NCI-H774 (cell line): ENCODE data around the gene METTL26.

Experiments
- DNase-seq: peaks from one replicate; lab custom pipeline; 2025; lab: John Stamatoyannopoulos, UW

Gene METTL26

DNA sequence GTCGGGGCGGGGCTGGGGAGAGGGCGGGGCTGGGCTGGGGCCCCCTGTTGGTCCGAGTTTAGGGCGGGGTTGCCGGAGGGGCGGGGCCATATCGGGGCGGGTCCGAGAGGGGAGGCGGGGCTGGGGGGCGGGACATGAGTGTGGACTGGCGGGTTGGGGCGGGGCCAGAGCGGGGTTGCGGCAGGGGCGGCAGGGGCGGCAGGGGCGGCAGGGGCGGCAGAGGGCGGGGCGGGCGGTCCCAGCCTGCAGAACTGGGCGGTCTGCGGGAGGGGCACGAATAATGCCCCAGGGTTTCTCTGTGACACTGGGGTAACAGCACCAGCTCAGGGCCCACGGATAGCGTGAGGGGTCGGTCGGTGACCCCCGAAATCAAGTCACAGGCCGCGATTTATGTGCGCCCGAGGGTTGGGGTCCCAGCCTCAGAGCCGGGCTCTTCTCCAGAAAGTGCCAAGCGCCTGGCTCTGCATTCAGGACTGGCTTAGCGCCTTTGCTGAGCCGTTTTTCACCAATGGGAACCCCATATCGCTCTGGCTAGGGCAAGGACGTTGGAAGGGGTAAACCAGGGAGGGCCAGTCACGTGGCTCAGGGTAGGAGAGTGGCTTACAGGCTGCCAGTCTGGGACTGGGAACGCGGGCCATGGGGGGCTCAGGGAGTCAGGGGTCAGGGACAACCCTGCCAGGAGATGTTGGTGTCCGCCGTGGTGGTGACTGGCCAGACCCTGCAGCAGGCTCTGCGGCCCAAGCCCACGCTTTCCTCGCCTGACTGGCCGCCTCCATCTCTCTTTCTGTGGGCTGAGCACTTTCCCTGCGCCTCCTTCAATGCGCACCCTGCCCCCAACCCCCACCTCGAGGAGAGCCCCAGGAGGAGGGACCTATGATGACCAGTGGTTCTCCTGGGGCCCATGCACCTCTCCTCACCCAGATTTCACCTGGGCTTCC, 1.2 kb upstream of the METTL26 start:
- DNase-seq, result no peak

DNA sequence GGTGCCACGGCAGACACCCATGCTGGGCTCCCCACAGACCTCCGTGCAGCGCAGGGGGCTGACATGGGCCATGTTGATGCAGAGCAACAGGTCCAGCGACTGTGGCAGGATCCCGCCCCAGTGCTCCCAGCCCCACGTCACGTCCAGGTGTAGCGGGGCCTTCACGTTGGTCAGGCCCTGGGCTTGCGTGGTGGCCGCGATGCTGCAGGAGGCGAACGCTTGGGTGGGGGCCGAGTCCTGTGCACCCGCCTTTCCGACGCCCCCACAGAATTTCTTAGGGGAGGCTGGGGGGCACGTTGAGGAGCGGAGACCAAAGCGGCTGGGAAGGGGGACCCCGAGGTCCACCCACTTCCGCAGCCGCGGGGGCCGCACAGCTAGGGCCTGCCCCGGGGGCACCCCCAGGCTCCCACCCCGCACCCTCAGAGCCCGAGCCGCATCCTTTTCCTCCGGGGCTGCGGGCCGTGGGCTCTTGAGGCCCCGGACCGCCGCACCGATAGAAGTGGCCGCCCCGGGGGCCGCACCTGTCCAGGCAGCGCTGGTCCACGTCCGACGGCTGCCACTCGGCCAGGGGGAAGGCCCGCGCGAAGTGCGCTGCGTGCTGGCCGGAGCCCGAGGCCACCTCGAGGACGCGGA, 416 bp downstream of the METTL26 start:
- DNase-seq, result no peak

DNA sequence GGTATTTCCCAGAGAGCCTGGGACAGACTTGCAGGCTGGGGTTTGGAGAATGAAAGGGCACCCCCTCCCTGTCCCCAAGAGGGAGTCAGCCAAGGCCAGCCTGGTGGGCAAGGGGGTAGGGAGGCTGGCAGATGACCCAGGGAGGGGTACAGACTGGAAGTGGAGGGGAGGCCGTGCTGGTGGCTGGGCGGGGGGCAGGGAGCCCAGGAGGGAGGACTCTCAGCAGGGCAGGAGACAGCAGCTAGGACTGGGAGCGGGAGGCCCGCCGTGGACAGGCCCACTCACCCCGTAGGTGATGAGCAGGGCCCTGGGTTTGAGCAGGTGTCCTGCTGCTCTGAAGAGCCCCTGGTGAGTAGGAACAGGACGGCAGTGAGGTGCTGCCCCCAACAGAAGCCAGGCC, 1.1 kb downstream of the METTL26 start:
- DNase-seq, result no peak

DNA sequence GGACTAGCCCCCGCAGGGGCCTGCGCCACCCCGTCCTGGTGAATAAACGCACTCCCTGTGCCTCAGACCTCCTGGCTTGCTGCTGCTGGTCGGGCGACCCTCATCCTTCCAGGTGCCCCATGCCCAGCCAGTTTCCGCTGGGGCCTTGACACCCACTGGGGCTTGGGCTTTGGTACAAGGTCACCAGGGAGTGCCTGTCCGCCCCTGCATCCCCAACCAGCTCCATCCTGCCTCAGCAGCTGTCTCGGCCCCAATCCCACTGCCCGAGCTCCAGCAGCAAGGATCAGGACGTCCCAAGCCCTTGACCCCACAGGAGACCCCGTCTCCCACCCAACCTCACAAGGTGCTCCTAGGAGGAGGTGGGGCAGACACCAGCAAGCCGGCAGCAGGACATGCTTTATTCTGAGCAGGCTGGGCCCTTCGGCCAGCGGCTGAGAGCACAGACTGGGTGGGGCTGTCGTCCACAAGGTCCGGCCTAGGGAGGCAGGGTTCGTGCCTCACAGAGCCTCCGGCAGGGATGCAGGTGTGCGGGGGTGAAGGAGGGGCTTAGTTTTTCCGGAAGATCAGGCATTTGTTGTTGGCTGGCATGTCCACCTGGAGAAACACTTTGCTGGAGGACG, 1.9 kb downstream of the METTL26 start:
- DNase-seq, result no peak

DNA sequence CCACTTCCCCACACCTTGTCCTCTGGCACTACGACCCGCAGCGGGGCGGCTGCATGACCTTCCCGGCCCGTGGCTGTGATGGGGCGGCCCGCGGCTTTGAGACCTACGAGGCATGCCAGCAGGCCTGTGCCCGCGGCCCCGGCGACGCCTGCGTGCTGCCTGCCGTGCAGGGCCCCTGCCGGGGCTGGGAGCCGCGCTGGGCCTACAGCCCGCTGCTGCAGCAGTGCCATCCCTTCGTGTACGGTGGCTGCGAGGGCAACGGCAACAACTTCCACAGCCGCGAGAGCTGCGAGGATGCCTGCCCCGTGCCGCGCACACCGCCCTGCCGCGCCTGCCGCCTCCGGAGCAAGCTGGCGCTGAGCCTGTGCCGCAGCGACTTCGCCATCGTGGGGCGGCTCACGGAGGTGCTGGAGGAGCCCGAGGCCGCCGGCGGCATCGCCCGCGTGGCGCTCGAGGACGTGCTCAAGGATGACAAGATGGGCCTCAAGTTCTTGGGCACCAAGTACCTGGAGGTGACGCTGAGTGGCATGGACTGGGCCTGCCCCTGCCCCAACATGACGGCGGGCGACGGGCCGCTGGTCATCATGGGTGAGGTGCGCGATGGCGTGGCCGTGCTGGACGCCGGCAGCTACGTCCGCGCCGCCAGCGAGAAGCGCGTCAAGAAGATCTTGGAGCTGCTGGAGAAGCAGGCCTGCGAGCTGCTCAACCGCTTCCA, 2.6 kb downstream of the METTL26 start:
- DNase-seq, result no peak

DNA sequence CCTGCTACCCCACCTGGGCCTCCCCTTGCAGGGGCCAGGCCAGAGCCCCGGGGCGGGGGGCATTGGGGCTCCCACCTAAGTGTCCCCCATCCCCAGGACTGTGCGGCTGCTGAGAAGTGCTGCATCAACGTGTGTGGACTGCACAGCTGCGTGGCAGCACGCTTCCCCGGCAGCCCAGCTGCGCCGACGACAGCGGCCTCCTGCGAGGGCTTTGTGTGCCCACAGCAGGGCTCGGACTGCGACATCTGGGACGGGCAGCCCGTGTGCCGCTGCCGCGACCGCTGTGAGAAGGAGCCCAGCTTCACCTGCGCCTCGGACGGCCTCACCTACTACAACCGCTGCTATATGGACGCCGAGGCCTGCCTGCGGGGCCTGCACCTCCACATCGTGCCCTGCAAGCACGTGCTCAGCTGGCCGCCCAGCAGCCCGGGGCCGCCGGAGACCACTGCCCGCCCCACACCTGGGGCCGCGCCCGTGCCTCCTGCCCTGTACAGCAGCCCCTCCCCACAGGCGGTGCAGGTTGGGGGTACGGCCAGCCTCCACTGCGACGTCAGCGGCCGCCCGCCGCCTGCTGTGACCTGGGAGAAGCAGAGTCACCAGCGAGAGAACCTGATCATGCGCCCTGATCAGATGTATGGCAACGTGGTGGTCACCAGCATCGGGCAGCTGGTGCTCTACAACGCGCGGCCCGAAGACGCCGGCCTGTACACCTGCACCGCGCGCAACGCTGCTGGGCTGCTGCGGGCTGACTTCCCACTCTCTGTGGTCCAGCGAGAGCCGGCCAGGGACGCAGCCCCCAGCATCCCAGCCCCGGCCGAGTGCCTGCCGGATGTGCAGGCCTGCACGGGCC, 3.4 kb downstream of the METTL26 start:
- DNase-seq, result no peak

DNA sequence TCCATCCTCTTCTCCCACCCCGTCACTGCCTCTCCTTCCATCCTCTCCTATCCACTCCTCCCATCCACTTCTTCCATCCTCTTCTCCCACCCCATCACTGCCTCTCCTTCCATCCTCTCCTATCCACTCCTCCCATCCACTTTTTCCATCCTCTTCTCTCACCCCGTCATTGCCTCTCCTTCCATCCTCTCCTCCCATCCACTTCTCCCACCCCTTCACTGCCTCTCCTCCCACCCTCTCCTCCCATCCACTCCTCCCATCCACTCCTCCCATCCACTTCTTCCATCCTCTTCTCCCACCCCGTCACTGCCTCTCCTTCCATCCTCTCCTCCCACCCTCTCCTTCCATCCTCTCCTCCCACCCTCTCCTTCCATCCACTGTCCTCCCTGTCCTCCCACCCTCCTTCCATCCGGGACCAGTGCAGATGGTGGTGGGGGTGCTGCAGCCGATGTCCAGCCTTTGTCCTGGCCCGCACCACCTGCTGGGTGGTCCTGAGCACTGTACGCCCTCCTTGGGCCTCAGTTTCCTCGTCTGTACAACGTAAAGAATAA, 4.2 kb downstream of the METTL26 start:
- DNase-seq, result no peak

DNA sequence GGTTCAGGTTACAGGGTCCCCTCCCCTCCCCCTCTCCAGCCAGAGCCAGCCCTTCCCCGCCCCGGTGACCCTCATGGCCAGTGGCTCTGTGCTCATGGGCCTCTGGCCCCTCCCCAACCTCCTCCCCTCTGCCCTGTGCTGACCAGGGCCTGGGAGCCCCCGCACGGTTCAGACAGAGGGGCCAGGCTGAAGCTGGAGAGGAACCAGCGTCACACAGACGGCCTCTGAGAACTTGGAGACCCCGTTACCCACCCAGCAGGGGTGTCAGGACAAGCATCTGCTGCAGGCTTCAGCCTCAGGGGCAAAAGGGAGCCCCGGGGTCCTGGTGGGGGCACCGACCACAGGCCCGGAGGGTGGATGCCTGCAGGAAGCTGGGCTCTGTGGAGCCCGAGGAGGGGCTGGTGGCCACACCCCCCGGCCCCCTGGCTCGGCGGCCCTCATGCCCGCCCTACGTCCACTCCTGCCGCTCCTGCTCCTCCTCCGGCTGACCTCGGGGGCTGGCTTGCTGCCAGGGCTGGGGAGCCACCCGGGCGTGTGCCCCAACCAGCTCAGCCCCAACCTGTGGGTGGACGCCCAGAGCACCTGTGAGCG, 5.2 kb downstream of the METTL26 start, which contains the start of gene WFIKKN1:
Gene WFIKKN1, plus strand, starts transcription at position 171 of the 591 bp plus-strand sequence. Its CDS starts 269 bp downstream, at position 440.
- no peak for DNase-seq

DNA sequence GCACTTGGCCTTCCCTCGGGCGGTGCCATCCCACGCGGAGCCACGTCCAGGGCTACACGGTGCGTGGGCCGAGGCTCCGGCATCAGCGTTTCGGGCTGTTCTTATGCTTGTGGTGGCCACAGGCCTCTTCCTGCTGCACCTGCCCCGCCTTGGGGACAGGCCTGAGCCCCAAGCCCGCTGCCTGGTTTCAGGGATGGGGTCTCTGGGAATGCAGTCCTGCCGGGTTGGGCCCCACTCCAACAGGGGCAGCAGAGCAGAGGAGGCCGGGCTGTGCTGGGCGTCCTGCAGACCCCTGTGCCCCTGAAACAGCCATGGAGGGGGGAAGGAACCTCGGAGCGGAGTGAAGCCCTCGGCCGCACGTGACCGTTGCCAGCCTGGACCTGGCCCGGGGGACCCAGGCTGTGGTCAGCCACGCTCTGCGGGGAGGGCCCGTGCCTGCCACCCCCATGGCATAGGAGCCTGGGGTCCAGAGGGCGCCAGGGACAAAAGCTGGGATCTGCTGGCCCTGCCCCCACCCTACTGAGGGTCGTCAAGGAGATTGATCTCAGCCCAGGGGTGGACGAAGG, 5.8 kb downstream of the METTL26 start:
- DNase-seq, result no peak

DNA sequence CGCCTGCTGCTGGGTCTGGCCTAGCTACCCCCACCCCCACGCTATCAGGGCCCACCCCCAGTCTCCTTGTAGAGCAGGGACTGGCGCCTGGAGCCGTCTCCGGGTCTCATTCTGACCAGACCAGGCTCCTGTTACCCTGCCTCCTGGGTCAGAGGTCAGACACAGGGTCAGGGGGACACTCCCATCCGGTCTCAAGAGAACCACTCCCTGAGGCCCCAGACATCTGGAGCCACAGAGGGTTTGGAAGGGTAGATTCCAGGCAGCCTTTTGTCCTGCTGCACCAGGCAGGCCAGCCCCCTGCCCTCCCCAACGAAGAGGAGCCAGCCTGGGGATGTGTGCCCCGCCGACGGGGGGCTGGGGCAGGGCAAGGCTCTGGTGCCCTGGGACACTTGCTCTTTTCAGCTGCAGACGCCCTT, 6.3 kb downstream of the METTL26 start:
- DNase-seq, result no peak

DNA sequence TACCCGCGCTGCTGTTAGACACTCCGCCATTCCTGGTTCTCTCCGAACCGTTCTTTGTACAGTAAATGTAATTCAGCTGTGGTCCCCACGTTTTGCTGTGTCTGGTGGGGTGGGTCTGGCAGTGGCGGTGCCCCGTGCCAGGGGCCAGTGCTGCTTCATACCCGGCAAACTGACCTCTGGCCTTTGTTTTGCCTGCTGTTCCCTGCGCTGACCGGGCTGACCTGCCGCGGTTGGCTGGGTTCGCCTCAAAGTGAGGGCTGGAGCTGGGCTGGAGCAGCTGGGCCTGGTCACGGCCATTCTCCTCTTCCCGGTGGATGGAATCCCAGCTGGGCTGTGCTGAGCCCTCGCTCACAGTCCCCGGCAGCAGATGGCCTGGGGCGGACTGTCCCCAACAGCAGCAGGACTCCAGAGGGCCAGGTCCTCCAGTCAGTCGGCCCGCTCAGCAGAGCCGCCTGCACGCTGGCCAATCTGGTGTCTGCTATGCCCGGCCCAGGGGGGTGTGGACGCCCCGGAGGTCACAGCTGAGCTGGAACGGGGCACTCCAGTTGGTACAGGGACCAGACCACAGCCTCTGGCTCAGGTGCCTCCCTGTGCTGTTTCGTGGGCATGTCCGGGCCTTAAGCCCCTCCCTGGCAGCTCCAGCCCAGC, 6.8 kb downstream of the METTL26 start:
- no peak for DNase-seq

DNA sequence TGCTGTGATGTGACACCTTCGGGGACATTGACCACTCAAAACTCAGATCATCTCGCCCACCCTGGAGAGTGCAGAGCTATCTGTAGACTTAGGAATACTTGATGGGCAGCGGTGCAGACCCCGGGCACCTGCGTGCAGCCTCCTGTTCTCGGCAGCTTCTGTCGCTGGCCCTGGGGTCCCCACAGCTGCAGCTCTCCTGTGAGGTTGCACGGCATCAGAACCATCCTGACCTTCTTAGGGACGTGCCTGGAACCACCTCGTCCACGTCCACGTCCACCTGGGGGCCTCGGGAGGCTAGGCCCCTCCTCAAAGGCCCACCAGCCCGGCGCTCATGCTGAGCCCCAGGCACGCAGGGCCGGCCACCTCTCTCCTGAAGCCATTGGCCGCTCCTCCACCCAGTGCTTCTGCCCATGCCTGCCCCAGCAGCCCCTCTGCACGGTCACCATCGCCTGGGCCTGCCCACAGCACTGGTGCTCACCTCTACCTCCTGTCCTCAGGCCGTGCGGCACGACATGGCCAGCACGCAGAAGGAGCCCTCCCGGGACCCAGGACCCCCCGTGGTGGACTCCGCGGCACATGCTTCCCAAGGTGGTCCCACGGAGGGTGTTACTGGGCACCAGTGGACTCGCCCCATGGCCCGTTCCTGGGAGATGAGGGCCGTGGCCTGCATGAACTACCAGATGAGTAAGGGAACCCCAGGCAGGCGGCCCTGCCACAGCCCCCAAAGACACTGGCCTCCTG, 7.6 kb downstream of the METTL26 start:
- no peak for DNase-seq

DNA sequence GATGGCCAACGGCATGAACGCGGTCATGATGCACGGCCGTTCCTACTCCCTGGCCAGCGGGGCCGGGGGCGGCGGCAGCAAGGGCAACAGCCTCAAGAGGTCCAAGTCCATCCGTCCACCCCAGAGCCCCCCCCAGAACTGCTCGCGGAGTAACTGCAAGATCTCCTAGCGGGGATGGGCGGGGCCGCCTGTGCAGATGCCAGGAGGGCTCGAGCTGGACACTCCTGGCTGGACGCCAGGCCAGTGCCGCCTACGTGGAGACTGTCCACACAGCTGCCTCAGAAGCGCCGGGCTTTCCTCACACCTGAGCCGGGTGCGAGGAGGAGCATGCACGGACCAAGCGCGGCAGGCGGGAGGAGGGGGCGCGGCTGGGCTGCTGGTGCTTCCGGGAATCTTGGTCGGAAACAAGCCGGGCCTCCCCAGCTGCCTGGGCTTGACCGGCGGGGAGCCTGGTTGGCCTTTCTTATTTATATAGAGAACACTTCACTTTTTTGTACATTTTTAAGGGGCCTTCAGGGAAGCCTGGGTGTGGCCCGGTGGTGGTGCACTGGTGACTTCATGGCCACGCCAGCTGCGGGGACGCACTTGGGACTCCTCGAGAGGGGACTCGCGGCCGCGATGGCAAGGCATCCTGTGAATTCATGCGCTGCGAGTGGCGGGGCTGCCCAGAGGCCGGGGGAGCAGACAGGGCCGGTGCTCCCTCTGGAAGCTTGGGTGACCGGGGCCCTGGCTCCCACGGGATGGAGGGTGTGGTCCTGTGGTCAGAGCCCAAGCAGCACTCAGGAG, 8.5 kb downstream of the METTL26 start:
- DNase-seq, result no peak

DNA sequence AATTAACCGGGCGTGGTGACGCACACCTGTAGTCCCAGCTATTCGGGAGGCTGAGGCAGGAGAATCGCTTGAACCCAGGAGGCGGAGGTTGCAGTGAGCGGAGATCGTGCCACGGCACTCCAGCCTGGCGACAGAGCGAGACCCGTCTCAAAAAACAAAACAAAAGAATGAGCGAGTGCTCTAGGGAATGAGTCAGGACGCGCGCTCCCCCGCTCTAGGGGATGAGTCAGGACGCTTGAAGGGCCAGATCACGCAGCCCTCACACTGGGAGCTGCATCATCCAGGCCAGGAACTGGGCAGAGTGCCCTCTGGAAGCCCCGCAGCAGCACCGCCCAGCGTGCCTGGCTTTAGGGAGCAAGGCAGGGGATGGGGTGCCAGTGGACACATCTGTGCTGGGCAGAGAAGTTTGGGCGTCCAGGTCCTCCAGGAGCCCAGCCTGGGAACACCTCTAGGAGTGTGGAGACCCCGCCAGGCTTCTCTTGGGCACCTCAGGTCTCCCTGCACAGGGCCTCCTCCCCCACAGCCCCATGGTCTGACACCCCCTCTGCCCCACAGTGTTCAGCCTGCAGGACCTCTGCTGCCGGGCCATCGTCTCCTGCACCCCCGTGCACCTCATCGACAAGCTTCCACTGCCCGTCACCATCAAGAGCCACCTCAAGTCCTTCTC, 9.2 kb downstream of the METTL26 start:
- DNase-seq, result no peak

DNA sequence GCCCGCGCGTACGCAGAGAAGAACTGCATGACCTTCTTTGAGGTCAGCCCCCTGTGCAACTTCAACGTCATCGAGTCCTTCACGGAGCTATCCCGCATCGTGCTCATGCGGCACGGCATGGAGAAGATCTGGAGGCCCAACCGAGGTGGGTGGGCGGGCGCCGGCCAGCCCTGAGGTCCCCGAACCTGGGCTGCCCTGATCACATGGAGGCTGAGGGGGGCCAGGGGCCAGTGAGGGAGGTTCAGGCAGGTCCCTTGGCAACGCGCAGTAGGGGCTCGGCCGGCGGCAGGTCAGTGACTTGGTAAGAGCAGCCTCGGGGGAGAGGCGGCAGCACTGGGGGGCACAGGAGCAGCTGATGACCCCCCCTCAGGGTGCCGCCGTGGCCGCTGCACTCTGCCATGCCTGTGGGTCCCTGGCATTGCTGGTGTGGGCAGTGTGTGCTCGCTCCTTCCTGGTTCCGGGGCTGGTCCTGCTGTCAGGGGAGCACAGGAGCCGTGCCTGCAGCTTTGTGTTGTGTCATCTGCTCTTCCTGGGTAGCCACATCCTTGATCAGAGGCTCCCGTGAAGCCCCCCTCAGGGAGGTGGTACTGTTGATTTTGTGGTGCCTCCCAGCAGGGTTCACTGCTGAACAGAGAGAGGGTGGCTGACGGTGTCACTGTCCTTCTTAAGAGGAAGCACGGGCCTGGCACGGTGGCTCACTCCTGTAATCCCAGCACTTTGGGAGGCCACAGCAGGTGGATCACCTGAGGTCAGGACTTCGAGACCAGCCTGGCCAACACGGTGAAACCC, 9.9 kb downstream of the METTL26 start:
- DNase-seq, result no peak

DNA sequence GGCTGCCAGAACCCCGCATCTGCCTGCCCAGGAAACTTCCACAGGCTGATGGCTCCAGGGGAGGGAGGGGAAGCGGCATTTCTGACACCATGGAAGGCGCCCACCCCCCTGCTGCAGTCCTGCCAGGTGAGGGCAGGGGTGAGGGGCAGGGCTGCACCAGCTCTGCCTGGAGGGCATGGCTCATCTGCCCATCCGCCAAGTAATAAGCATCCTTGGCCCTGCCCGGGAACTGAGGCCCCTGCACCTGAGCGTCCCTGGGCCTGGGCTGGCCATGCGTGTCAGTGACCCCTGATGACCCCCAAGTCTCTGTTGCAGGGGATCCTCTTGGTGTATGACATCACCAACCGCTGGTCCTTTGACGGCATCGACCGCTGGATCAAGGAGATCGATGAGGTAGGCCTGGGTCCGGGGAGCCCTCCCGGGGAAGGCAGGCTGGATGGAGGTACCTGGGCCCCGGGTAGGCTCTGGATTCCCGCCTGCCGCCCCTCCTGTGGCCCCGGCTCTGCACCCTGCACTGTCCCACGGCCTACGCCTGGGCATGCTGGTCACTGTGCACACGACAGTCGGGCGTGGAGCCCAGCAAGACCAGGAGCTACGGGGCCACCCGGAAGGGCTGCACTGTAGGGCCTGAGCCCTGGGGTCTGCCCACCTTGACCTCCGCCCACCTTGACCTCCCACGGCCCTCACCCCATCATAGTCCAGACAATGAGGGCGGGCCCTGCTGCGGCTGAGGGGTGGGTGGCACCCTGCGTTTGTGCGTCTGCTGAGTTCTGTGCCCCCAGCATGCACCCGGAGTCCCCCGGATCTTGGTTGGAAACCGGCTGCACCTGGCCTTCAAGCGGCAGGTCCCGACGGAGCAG, 10.8 kb downstream of the METTL26 start:
- no peak for DNase-seq
